Endothelial cell of umbilical vein (primary cell): ENCODE results near the gene ARMS2. TPM values are rescaled to one million over a fixed set of nuclear protein-coding genes. Genes with fewer than 3 reads are reported as not detected.

Experiments
- BruUV-seq: library from RNA; stranded (reverse); fragments of 400-500 nt; replicated peaks from 2 replicates; lab custom pipeline; 2021; lab: Mats Ljungman, UMichigan
- CTCF ChIA-PET: fragments of 300-600, 350-600 bp; sonication (Branson Sonifier 250); formaldehyde crosslinking; loops from one replicate; lab custom pipeline; 2021; ENCODE audit warnings: antibody characterized with exemption, inconsistent platforms; lab: Charles Lee
- POLR2A ChIA-PET: fragments of 300-600, 350-600 bp; sonication (Branson Sonifier 250); formaldehyde crosslinking; loops from one replicate; lab custom pipeline; 2021; ENCODE audit warnings: antibody characterized with exemption, inconsistent platforms; lab: Charles Lee
- DNase-seq: peaks from one replicate; pipeline ENCODE4 v3.0.0-alpha.2; 2011; ENCODE audit warnings: low read depth, low spot score
- FAIRE-seq: peaks from 2 replicates; lab custom pipeline; 2011; peaks lifted over from hg19 to GRCh38; lab: Jason Lieb, UNC
- H2AFZ ChIP-seq: 2 replicates; pipeline ENCODE4 v1.6.0; 2012; ENCODE audit warnings: low read depth, low read length, control low read depth, inconsistent platforms
- H3K27ac ChIP-seq: 2 replicates; pipeline ENCODE4 v1.5.1; 2011; ENCODE audit warnings: low read depth, mild to moderate bottlenecking, control low read depth, low read length, moderate library complexity; ENCODE audit not compliant: insufficient read depth
- H3K27me3 ChIP-seq, 2 experiments: 2 replicates each; pipeline versions ENCODE4 v1.6.0 to v1.6.1; 2011; ENCODE audit warnings: low read length in 2 of 2, mixed read lengths in 1 of 2; ENCODE audit not compliant: control insufficient read depth in 2 of 2, insufficient read depth in 2 of 2
- H3K36me3 ChIP-seq, 2 experiments: 2 replicates in 1 of 2; 3 replicates in 1 of 2; pipeline ENCODE4 v1.5.1; 2011; ENCODE audit warnings: low read length in 2 of 2, mild to moderate bottlenecking in 1 of 2, moderate library complexity in 1 of 2; ENCODE audit not compliant: control insufficient read depth in 2 of 2, insufficient read depth in 2 of 2; ENCODE audit errors: extremely low read depth in 1 of 2
- H3K4me1 ChIP-seq: 3 replicates; pipeline ENCODE4 v1.5.1; 2011; ENCODE audit warnings: mild to moderate bottlenecking, low read length; ENCODE audit not compliant: control insufficient read depth, insufficient read depth; ENCODE audit errors: extremely low read depth
- H3K4me2 ChIP-seq: 2 replicates; pipeline ENCODE4 v1.6.1; 2011; ENCODE audit warnings: low read length, control low read depth, mixed read lengths; ENCODE audit not compliant: insufficient read depth
- H3K4me3 ChIP-seq, 3 experiments: fragments of 200-600 bp in 1 of 3; sonication (generic), shearing (Covaris generic) in 1 of 3; replicated peaks in 1 of 3; 2 replicates each; pipeline ENCODE4 v1.5.1; 2011 to 2016; ENCODE audit warnings: control low read depth in 3 of 3, low read length in 3 of 3, mild to moderate bottlenecking in 2 of 3, inconsistent platforms in 1 of 3, low read depth in 1 of 3, moderate library complexity in 1 of 3; ENCODE audit not compliant: insufficient read depth in 1 of 3
- H3K79me2 ChIP-seq: 2 replicates; pipeline ENCODE4 v1.6.0; 2012; ENCODE audit warnings: low read length, inconsistent platforms; ENCODE audit not compliant: control insufficient read depth, insufficient read depth
- H3K9ac ChIP-seq: replicated peaks from 2 replicates; pipeline ENCODE3; 2011; ENCODE audit warnings: low read length, control low read depth; ENCODE audit not compliant: insufficient read depth; ENCODE audit errors: extremely low read depth
- H3K9me1 ChIP-seq: replicated peaks from 3 replicates; pipeline ENCODE4 v1.6.0; 2011; ENCODE audit warnings: mild to moderate bottlenecking, low read length; ENCODE audit not compliant: control insufficient read depth, insufficient read depth; ENCODE audit errors: extremely low read depth
- H3K9me3 ChIP-seq: replicated peaks from 2 replicates; pipeline ENCODE4 v1.5.1; 2012; ENCODE audit warnings: low read length, inconsistent platforms; ENCODE audit not compliant: control insufficient read depth, insufficient read depth
- H4K20me1 ChIP-seq: replicated peaks from 2 replicates; pipeline ENCODE3; 2011; ENCODE audit warnings: mild to moderate bottlenecking, low read length; ENCODE audit not compliant: control insufficient read depth, insufficient read depth; ENCODE audit errors: extremely low read depth
- CTCF ChIP-seq, 2 donors: IDR thresholded peaks; 1 replicate in 1 of 2; 2 replicates in 1 of 2; pipeline ENCODE4 v1.5.1; 2011; ENCODE audit warnings: low read length in 2 of 2, mild to moderate bottlenecking in 2 of 2, moderate library complexity in 2 of 2, control low read depth in 1 of 2, inconsistent platforms in 1 of 2, low read depth in 1 of 2; ENCODE audit not compliant: insufficient read depth in 1 of 2; ENCODE audit errors: extremely low read depth in 1 of 2
- EZH2 ChIP-seq: IDR thresholded peaks from 2 replicates; pipeline ENCODE4 v1.6.1; 2012; ENCODE audit warnings: borderline replicate concordance, low read depth, mild to moderate bottlenecking, moderate library complexity, low read length, inconsistent platforms; ENCODE audit not compliant: severe bottlenecking
- FOS ChIP-seq: IDR thresholded peaks from 2 replicates; pipeline ENCODE4 v1.6.1; 2011; ENCODE audit warnings: mild to moderate bottlenecking, low read length, moderate library complexity, borderline replicate concordance; ENCODE audit not compliant: insufficient read depth
- GATA2 ChIP-seq: IDR thresholded peaks from 2 replicates; pipeline ENCODE4 v1.7.0; 2011; ENCODE audit warnings: low read depth, mild to moderate bottlenecking, moderate library complexity, mixed read lengths, low read length; ENCODE audit not compliant: insufficient read length, insufficient read depth
- JUN ChIP-seq: IDR thresholded peaks from 2 replicates; pipeline ENCODE4 v1.6.1; 2011; ENCODE audit warnings: borderline replicate concordance, low read depth; ENCODE audit not compliant: insufficient read length, insufficient read depth
- MAX ChIP-seq: IDR thresholded peaks from 2 replicates; pipeline ENCODE4 v1.6.1; 2011; ENCODE audit not compliant: insufficient read depth, insufficient read length
- MYC ChIP-seq: IDR thresholded peaks from one replicate; pipeline ENCODE4 v1.6.1; 2011; ENCODE audit warnings: mild to moderate bottlenecking, low read depth, low read length
- POLR2A ChIP-seq: IDR thresholded peaks from 2 replicates; pipeline ENCODE4 v1.6.1; 2012; ENCODE audit warnings: low read depth, mild to moderate bottlenecking, control low read depth, low read length
- POLR2AphosphoS5 ChIP-seq: IDR thresholded peaks from 2 replicates; pipeline ENCODE4 v1.6.1; 2012; ENCODE audit warnings: low read depth, mild to moderate bottlenecking, control low read depth, low read length, moderate library complexity; ENCODE audit not compliant: insufficient read depth
- dilution Hi-C: fragments of 300-500 bp; cut with MboI; formaldehyde crosslinking; loops from one replicate; pipeline ENCODE4 v1.15.0; 2019; ENCODE audit warnings: low sequenced_read_pairs; ENCODE audit not compliant: extremely low pct_ligation_motif_present
- intact Hi-C: fragments of 100-400 bp; cut with micrococcal nuclease; formaldehyde crosslinking; loops from one replicate; pipeline ENCODE4 v1.10.0; 2022
- polyA plus RNA-seq, 4 experiments: library from polyadenylated mRNA; depleted of rRNA in 3 of 4; stranded (reverse) in 3 of 4; unstranded in 1 of 4; fragments of >200 nt; gene quantifications; 2 replicates each; pipeline versions ENCODE4 v1.2.1 to v1.2.3, GENCODE V29; 2011 to 2012; ENCODE audit warnings: missing spikeins in 1 of 4
- total RNA-seq: library from RNA; stranded (reverse); gene quantifications from 2 replicates; pipeline ENCODE4 v1.2.3, GENCODE V29; 2021

Gene ARMS2
- total and polyA plus RNA-seq, 2 donors (not counting 3 experiments of a cell fraction or from before 2014, with no cell fraction given) = not detected

GRCh38 chr10:122455376-122456079, 1.1 kb downstream of the ARMS2 start:
- ChIA-PET CTCF (interaction anchor here (1.1 to 2.4 kb wide), 4 partner anchors 8 to 110 kb away, joined by 3 to 11 read pairs (median 5); no protein-coding TSS in a partner anchor), POLR2A (interaction anchor here (0.6 kb wide), 1 partner anchor 28 kb away, joined by 5 read pairs; no protein-coding TSS in a partner anchor)
- Histone ChIP-seq H3K9me3 (no peaks in the 10 kb centered on the region), H4K20me1 (no peaks in the 10 kb centered on the region), H3K27me3 (no peaks in the 10 kb centered on the region), H3K79me2 (no peaks in the 10 kb centered on the region), H3K36me3 (no peaks in the 10 kb centered on the region), H3K9ac (no peak overlapping the region), H3K4me3 (no peak overlapping the region), H3K9me1 (no peaks in the 10 kb centered on the region), H2AFZ (no peak overlapping the region), H3K4me2 (no peak overlapping the region), H3K4me1 (peaks cover 6% of the 10 kb centered on the region), H3K27ac (no peak overlapping the region)
- intact Hi-C loops = no loop called here
- no TSS peak for BruUV-seq
- no peak for TF ChIP-seq EZH2
- TF ChIP-seq MAX = no peak
- no peak for TF ChIP-seq POLR2AphosphoS5
- no peak for TF ChIP-seq JUN
- no peak for TF ChIP-seq GATA2
- TF ChIP-seq FOS = no peak
- no peak for TF ChIP-seq MYC
- TF ChIP-seq CTCF (IDR thresholded peaks at IDR 0.05; ENCODE audit: extremely low read depth in 1 of 2, insufficient read depth in 1 of 2, low read depth in 1 of 2, low read length in 2 of 2) = no peak
- no peak for TF ChIP-seq POLR2A
- dilution Hi-C loops = no loop called here
- FAIRE-seq (no peak), DNase-seq (no peak)
